GM19397 (cell line): ENCODE measurements around the gene NIPAL4.
"Not testable (repeated sequence)": the region's sequence is repeated elsewhere in the genome, so short reads cannot be mapped to it uniquely, and the experiment has no call there.

Source experiments
- ATAC-seq: cut with Tn5 transposase; IDR thresholded peaks from one replicate; pipeline ENCODE4 v1.9.1; 2021; ENCODE audit warnings: mild to moderate bottlenecking, moderate library complexity; ENCODE audit not compliant: unreplicated experiment

NIPAL4 gene

DNA sequence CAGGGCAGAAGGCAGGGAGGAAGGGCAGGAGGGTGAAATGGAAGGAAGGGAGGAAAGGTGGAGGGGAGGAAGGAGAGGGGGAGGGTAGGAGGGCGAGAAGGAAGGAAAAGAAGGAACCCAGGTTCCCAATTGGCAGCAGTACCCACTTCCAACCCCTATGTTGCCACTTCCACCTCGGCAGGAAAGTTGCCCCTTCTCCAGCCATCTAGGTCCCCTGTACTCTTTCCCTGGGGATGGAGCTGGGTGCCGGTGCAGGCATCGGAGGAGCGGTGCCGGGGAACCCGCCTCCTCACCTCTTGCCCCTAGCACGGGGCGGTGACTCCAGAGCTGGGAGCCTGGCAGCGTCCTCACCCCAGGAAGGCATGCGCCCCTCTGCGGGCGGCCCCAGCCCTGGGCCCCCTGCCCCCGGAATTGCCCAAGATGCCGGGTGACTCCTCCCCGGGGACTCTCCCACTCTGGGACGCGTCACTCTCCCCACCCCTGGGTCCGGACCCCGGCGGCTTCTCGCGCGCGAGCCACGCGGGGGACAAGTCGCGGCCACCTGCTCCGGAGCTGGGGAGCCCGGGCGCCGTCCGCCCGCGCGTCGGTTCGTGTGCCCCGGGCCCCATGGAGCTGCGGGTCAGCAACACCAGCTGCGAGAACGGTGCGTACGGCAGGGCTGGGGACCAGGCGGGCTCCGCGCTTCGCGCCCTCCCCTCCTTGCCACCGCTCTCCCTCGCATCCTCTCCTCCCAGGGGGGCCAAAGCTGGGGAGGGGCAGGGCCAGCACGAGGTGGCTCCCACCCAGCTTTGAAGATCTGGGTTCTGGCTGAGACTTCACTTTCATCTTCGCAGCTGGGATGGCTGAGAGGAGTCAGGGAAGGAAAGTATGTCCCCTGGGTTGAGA is at the start of gene NIPAL4:
TSS of gene NIPAL4 (plus strand) at position 499 of the 885 bp plus-strand sequence. CDS start at position 607, 108 bp downstream.
- ATAC-seq = no peak

DNA sequence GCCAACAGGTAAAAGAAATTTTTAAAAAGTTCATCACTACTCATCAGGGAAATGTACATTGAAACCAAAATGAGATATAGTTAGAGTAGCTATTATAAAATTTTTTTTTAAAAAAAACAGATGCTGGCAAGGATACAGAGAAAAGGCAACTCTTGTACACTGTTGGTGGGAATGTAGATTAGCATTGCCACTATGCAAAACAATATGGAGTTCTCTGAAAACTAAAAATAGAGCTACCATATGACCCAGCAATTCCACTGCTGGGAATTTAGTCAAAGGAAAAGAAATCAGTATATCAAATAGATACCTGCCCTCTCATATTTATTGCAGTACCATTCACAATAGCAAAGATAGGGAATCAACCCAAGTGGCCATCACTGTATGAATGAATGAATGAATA is 44.2 kb upstream of the NIPAL4 start:
- no peak for ATAC-seq

DNA sequence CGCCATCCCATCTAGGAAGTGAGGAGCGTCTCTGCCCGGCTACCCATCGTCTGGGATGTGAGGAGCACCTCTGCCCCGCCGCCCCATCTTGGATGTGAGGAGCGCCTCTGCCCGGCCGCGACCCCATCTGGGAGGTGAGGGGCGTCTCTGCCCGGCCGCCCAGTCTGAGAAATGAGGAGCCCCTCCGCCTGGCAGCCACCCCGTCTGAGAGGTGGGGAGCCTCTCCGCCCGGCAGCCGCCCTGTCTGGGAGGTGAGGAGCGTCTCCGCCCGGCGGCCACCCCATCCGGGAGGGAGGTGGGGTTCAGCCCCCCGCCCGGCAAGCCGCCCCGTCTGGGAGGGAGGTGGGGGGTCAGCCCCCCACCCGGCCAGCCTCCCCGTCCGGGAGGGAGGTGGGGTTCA is 40.5 kb upstream of the NIPAL4 start:
- not testable (repeated sequence) for ATAC-seq

DNA sequence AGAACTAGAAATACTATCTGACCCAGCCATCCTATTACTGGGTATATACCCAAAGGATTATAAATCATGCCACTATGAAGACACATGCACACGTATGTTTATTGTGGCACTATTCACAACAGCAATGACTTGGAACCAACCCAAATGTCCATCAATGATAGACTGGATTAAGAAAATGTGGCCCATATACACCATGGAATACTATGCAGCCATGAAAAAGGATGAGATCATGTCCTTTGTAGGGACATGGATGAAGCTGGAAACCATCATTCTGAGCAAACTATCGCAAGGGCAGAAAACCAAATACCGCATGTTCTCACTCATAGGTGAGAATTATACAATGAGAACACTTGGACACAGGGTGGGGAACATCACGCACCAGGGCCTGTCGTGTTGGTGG is 30.1 kb upstream of the NIPAL4 start:
- ATAC-seq = not testable (repeated sequence)

DNA sequence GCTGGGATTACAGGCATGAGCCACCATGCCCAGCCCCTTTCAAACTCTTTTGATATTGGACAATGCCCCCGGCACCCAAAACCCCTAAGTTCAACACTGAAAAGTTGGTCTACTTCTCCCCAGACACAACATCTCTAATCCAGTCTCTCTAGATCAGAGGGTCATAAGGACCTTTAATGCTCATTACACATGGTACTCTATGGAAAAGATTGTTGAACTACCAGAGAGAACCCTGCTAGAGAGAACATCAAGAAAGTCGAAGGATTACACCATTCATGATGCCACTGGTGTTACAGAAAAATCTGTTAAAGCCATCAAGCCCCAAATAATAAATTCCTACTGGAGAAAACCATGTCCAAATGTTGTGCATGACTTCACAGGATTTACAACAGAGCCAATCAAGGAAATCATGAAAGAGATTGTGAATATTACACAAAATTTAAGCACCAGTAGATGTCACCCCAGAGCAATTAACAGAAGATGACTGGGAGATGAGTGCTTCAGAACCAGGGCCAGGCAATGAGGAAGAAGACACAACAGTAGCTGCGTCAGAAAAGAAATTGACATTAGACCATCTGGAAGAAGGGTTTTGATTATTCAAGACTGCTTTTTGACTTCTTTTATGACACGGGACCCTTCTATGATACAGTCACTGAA is 28.3 kb upstream of the NIPAL4 start:
- ATAC-seq = no peak

DNA sequence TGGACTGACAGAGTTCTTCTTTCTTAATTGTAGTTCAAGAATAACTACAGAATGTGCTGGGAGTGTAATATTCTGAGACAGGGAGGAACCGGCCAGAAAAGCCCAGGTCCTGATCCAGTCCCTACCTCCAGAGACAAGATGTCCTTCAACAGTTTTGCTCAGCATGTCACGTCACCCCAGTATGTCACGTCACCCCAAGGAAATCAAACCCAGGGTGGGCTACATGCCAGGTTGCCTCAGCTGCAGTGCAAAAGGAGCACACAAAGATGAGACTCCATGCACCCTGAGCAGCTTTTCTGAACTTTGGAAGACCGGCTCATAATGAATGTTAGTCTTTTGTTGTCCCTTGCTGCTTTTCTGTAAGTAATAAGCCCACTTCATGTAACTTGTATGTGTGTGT is 25.9 kb upstream of the NIPAL4 start:
- no peak for ATAC-seq

DNA sequence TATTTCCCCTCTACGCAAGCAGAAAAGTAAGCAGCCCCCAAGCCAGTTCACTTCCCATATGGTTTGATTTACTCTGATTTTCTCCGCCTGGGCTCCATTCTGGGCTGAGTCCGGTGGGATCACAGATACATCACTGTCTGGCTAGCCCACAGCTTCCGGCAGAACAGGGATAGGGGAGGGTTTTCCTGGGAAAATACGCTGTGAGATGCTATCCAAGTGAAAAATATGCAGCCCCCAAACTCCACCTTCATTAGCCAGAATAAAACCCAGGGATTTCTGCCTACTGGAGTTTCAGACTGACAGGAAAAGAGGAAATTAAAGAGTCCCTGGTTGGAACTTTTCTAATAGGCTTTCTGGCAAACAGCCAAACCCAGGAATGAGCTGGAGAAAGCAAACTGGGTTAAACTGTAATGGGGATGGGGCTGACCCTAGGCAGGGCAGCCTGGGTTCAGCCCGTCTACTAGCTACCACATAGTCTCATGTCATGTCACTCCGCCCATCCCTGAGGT is 16.9 kb upstream of the NIPAL4 start:
- ATAC-seq = no peak

DNA sequence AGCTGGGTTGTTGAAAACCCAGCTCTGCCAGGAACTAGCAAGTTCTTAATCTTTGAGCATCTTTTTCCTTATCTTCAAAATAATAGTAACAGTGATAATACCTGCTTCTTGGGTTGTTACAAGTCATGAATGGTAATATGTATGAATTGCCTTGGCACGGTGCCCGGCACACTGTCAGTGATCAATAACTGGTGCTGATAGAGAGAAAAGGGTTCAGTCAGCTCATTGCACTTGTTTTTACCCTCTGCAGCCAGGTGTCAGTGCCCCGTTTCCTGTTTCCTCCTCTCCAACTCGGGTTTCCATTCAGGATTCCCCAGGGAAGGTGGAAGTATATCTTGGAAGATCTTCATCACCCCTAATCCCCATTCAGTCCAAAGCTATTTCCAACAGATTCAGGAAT is 15.8 kb upstream of the NIPAL4 start:
- ATAC-seq = no peak

DNA sequence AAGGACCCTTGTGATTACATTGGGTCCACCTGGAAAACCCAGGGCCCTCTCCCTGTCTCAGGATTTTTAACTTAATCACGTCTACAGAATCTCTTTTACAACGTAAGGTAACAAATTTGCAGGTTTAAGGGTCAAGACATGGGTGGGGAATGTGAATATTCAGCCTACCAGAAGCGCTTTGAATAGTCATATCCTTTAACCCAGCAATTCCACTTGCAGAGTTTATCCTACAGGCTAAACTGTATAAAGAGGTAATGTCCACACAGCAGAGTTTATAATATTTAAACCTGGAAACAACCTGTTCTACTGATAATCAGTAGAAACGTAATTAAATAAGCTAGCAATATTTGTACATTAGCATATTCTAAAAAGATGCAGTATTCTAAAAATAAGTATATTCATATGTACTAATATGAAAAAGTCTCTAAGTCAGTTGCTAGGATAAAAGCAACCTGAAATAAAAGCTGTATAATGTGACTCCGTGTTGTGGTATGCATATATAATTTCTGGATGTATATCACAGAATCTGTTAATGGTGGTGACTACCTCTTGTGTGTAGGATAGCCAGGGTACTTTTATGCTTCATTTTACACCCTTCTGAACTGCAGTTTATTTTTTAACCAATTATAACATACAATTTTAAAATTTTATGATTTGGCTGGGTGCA is 14.1 kb upstream of the NIPAL4 start:
- no peak for ATAC-seq

DNA sequence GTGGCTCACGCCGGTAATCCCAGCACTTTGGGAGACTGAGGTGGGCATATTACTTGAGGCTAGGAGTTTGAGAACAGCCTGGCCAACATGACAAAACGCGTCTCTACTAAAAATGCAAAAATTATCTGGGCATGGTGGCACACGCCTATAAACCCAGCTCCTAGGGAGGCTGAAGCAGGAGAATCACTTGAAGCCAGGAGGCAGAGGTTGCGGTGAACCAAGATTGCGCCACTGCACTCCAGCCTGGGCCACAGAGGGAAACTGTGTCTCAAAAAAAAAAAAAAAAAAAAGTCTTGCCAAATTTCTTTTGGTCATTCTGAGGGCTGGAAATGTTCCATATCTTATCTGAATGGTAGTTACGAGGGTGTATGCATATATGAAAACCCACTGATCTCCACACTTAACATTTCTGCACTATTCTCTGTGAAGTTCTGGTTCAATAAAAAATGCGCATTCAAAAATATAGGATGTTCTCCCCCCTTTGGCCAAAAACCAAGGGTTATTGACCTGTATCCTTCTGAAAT is 13.5 kb upstream of the NIPAL4 start:
- ATAC-seq = no peak

DNA sequence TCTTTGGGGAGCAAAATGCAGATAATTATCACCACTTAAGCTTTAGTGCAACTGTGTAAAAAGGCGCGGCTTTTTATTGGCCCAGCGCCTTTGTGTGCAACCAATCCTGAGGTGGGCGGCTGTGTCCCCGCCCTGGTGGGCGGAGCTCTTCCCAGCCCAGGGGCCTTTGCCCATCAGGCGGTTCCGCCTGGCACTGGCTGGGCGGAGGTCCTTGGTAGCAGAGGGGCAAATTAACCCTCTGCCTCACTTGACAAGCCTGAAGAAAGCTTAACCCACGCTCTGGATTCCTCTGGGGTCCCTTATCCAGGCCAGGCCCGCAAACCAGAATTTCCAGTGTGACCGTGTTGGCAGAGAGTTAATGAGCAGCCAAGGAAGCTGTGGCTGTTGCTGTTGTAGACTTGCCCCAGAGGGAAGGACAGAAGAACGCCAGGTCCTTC is 12.8 kb upstream of the NIPAL4 start:
- ATAC-seq = no peak

DNA sequence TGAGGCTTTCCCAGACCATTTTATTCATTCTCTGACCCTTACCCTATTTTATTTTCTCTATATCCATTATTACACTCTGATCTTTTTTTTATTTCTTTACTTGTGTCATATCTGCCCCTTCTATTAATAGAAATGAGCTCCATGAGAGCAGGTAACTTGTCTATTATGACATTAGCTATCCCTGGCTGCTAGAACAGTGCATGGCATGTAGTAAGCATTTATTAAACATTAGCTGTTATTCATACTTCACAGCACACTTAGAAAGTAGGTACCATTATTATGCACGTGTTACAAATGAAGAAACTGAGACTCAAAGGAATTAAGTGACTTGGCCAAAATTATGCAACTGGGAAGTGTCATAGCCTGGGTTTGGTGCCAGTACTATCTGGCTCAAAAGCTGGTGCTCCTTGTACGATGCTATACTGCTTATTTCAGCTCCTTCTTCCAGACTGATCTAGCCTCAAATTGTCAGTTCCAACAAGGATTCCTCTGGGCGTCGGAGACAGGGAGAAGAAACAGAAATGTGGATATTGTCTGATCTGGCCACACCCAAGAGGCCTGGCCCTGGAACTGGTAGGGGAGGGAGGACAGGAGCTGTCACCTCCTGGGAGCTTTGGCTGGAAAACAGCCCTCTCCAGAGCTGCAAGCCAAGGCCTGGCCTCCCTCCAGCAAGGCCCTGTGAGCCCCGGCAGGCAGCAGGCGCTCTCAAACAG is 10.8 kb upstream of the NIPAL4 start:
- no peak for ATAC-seq

DNA sequence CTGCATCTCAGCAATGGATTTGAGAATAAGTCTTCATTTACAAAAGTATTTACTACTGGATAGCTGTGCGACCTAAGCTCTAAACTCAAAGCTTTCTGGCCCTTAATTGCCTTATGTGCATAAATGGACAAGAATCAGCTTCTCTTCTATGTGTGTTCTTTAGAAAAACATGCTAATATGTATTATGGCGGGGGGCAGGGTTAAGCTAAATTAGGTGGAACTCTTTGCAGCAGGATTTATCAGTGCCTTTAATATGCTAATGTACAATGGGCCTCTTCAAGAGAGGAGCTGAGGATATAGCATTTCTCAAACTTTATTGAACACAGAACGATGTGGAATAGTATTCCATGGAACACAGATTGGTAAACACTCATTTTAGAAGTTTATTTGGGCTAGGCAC is 10.0 kb upstream of the NIPAL4 start:
- ATAC-seq = no peak

DNA sequence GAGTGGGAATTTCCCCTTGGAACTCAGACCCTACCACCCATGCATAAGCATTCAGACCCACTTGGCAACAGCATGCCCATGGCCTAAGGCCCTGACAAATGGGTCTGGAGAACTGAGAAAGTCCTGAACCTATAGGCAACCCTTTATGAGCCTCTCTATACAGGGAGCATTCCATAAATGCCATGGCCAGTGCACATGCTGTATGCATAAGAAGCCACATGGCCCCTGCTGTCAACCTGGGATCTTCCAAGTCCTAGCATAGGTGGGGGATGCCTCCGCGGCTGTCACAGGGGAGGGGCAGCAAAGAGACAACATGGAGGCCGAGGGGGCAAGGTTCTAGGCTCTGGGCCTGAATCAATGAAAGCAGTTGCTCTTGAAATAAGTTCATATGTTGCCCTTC is 8.2 kb upstream of the NIPAL4 start:
- no peak for ATAC-seq

DNA sequence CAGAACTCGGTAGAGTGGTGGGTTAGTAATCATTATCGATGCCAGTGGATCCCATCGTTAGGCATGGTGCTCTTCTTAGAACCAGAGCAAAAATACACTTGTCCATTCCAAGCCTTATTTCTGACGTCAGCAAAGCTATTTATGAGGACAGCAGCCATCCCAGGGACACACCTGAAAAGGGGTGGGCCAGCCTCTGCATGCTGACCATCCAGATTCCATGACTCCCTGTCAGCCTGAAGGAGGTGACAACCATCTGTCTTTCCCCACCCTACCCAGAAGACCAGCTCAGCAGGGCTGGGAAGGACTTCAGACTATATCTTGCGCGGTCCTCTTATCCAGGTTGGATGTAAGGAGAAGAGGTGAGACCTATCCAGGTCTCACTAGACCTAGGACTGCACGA is 5.7 kb upstream of the NIPAL4 start:
- ATAC-seq = no peak

DNA sequence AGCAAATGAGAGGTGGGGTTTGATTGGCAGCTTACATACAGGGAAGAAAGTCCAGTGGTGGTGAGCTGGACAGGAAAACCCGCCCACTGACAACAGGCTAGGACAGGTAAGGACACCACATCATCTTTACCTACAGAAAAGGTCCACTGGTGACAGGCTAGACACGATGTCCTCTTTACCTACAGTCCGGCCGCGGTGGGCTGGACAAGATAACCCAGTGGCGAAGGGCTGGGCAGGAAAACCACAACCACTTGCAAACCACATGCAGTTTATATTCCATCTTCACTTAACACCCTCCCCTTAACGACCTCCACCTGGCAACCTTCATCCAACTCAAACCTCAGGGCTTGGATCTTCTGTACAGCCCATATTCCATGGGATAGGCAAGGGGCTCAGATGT is 5.0 kb upstream of the NIPAL4 start:
- no peak for ATAC-seq

DNA sequence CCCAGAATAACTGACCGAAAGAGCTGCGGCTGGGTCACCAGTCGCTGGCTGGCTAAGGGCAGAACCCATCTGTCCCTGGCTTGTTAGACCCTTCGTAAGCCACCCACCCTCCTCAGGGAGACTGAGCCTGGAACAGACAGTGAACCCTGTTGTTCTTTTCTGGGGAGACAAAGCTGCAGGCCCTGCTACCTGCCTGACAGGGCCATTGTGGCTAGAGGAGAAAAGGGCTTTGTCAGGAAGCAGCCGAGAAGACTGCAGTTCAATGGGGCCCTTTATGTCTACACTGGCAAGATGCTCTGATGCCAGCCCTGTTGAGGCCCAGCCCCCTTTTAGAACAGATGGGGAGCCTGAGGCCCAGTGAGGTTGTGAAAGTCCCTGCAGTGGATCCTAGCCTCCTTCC is 3.7 kb upstream of the NIPAL4 start:
- no peak for ATAC-seq

DNA sequence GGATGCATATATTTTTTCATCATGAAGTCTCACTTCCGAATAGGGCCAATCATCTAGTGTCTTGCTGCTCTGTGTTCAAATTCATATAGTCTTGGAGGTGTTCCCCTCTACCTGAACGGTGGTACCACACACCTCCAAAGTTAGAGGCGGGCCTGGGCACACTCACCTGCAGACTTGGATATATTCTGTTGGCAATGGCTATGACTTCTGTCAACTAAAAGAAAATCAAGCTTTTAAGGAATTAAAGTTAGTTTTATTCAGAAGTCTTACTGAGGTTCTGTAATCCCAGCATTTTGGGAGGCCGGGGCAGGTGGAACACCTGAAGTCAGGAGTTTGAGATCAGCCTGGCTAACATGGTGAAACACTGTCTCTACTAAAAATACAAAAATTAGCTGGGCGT is 2.6 kb upstream of the NIPAL4 start:
- no peak for ATAC-seq

DNA sequence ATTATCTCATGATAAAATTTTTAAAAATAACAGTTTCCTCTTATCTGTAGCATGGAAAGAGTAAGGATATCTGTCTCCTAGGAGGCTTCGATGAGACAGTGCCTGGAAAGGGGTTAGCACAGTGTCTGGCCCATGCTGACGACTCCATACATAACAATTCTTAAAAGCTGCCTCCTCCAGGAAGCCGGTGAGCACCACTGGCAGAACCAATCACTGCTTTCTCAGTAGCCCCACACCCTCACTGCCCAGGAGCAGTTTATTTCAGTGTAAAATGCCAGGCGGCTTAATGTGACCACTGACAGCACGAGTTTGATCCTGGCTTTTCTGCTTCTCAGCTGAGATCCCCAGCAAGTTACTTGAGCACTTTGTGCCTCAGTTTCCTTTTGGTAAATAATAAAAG is 1.2 kb upstream of the NIPAL4 start:
- no peak for ATAC-seq

DNA sequence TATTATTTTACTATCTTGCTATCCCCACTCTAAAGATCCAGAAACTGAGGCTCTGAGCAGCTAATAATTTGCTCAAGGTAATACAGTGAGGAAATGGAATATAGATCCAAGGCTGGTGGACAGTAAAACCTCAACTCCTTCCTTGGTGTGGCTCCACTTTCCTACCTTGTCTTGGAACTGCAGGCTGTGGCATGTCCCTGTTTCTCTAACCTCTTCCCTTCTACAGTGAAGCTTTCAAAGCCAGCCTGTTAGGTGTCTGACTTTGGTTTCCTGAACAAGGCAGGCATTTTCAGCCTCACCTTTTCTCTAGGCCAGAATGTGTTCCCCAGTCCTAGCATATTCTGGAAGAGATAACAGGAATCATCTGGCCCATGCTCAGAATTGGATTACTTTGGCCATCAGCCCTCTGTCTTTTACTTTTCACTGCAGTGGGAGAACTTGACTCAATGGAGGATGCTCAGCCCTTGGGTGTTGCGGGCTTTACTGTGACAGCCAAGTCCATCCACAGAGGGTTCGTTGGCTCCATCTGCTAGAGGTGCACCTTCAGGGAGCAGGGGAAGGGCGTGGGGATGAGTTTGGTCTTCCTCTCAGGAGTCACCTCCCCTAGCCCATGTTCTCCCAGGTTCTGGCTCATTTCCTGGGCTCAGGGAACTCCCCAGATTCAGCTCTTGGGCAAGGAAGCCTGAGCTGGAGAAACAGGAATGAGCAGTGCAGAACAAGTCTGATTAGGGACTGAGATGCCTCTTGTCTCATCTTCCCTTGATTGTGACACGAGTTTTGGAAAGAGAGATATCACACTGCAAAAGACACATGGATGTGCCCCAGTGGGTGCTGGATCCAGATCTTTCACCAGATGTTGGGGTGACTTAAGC is 1.1 kb downstream of the NIPAL4 start:
- no peak for ATAC-seq
